IPS-11a (cell line): ENCODE measurements around the gene MST1.

Experiments
- H3K4me3 ChIP-seq: one replicate; pipeline ENCODE4 v1.5.1; 2013; ENCODE audit warnings: low read depth, low read length, control low read depth

The MST1 gene

GRCh38 chr3:49638445-49638844, 50.8 kb downstream of the MST1 start:
- no peak overlapping the region for H3K4me3 ChIP-seq

- no peak overlapping the region for H3K4me3 ChIP-seq
Measured at GRCh38 chr3:49636883-49637609, 52.2 kb downstream of the MST1 start.

GRCh38 chr3:49634736-49635135, 54.5 kb downstream of the MST1 start:
- no peak overlapping the region for H3K4me3 ChIP-seq
